Measurements from ENCODE around the gene SAMD4A.

DNA sequence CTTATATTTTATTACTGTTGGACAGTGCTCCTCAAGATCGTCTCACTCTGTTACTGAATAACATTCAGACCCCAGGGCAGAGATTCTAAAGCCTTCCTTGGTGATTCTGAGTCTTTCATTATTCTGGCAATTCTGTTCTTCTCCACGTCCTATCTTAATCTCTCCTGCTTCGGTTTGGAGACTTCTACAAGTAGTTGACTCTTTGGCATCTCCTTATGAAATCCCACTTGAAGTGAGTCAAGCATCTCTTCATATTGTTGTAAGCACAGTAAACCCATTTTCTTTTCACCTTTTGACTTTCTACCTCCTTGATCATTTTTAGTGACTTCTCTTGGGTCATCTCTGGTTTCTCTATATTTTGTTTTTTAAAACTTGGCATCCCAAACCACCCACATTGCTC lies 132.8 kb downstream of the SAMD4A start:
- TF ChIP-seq EZH2 (IDR thresholded peaks at IDR 0.05; ENCODE audit: borderline replicate concordance, low read depth, low read length, poor library complexity, severe bottlenecking) = no peak
- TF ChIP-seq, protein P1, sequence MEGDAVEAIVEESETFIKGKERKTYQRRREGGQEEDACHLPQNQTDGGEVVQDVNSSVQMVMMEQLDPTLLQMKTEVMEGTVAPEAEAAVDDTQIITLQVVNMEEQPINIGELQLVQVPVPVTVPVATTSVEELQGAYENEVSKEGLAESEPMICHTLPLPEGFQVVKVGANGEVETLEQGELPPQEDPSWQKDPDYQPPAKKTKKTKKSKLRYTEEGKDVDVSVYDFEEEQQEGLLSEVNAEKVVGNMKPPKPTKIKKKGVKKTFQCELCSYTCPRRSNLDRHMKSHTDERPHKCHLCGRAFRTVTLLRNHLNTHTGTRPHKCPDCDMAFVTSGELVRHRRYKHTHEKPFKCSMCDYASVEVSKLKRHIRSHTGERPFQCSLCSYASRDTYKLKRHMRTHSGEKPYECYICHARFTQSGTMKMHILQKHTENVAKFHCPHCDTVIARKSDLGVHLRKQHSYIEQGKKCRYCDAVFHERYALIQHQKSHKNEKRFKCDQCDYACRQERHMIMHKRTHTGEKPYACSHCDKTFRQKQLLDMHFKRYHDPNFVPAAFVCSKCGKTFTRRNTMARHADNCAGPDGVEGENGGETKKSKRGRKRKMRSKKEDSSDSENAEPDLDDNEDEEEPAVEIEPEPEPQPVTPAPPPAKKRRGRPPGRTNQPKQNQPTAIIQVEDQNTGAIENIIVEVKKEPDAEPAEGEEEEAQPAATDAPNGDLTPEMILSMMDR (conservative IDR thresholded peaks at IDR 0.05; ENCODE audit: low read depth, low read length) = no peak
